Osteocyte (in vitro differentiated cells): ENCODE results near the gene FAM222B. TPM values are rescaled to one million over a fixed set of nuclear protein-coding genes. Genes with fewer than 3 reads are reported as not detected.
"Not testable (repeated sequence)": the region's sequence is repeated elsewhere in the genome, so short reads cannot be mapped to it uniquely, and the experiment has no call there.

Source experiments
- DNase-seq: peaks from one replicate; pipeline ENCODE4 v3.0.0; 2021; ENCODE audit warnings: mixed read lengths; ENCODE audit not compliant: unreplicated experiment; ENCODE audit errors: extremely low spot score
- H3K27ac Mint-ChIP-seq: one replicate; pipeline ENCODE4 v1.8.0; 2021; ENCODE audit warnings: mild to moderate bottlenecking, mixed read lengths; ENCODE audit not compliant: unreplicated experiment
- H3K27me3 Mint-ChIP-seq: one replicate; pipeline ENCODE4 v1.8.0; 2021; ENCODE audit warnings: mixed read lengths; ENCODE audit not compliant: unreplicated experiment
- H3K36me3 Mint-ChIP-seq: one replicate; pipeline ENCODE4 v1.8.0; 2021; ENCODE audit warnings: mixed read lengths; ENCODE audit not compliant: unreplicated experiment
- H3K4me1 Mint-ChIP-seq: one replicate; pipeline ENCODE4 v1.8.0; 2021; ENCODE audit warnings: mixed read lengths; ENCODE audit not compliant: unreplicated experiment
- H3K4me3 Mint-ChIP-seq: one replicate; pipeline ENCODE4 v1.8.0; 2021; ENCODE audit warnings: mild to moderate bottlenecking, moderate library complexity, mixed read lengths; ENCODE audit not compliant: unreplicated experiment
- H3K9me3 Mint-ChIP-seq: one replicate; pipeline ENCODE4 v1.8.0; 2021; ENCODE audit warnings: mixed read lengths; ENCODE audit not compliant: unreplicated experiment
- CTCF ChIP-seq: fragments of 200-600 bp; sonication (generic); IDR thresholded peaks from 2 replicates; pipeline ENCODE4 v1.5.0; 2021; ENCODE audit warnings: antibody characterized with exemption, mild to moderate bottlenecking, moderate library complexity
- total RNA-seq: library from RNA; stranded (reverse); gene quantifications from 2 replicates; pipeline ENCODE4 v1.2.1, GENCODE V29; 2021

Gene FAM222B
- total RNA-seq, 1 donor from 2014 or later, result 21.2 TPM

DNA sequence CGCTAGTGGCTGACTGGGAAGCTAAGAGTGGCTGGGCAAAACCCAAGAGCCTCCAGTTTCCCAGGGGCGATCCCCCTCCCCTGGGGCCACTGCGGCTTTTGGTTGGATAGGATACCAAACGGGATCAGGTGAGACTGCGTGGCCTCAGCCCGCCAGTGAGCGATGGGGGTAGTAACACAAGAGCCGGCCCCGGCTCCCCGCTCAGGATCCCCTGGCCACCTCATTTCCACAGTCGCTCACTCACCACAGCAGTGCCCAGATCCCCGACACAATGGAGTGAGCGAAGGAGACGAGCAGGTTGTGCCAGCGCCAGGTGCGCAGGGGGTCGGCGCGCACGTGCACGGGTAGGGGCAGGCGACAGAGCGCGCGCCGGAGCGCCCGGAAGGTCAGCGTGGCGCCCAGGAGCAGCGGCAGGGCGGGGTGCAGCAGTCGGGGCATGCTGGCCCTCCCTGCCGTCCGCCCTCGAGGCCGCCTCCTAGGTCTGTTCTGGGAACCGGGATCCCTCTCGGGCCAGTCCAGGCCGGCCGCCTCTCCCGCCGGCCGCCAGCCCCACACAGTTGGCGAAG lies 116.8 kb downstream of the FAM222B start:
- no peak for DNase-seq
- no peaks in the 10 kb centered on the region for H3K27me3 Mint-ChIP-seq
- peak overlapping the region; percentile 88 for H3K4me3 Mint-ChIP-seq

GRCh38 chr17:28725166-28725659 lies 117.4 kb downstream of the FAM222B start:
- no peaks in the 10 kb centered on the region for H3K9me3 Mint-ChIP-seq
- H3K4me3 Mint-ChIP-seq, result peak overlapping the region; percentile 88
- no peak for TF ChIP-seq CTCF
- H3K4me1 Mint-ChIP-seq, result peaks cover 51% of the 10 kb centered on the region
- no peaks in the 10 kb centered on the region for H3K27me3 Mint-ChIP-seq
- no peak for DNase-seq
- H3K27ac Mint-ChIP-seq, result peak overlapping the region; percentile 92
- peaks cover 17% of the 10 kb centered on the region for H3K36me3 Mint-ChIP-seq

More for the DNA sequence above, 116.8 kb downstream of the FAM222B start:
- Mint-ChIP-seq H3K27ac (peak overlapping the region; percentile 92), H3K9me3 (no peaks in the 10 kb centered on the region), H3K4me1 (peaks cover 46% of the 10 kb centered on the region), H3K36me3 (peaks cover 12% of the 10 kb centered on the region)
- TF ChIP-seq CTCF, result no peak

DNA sequence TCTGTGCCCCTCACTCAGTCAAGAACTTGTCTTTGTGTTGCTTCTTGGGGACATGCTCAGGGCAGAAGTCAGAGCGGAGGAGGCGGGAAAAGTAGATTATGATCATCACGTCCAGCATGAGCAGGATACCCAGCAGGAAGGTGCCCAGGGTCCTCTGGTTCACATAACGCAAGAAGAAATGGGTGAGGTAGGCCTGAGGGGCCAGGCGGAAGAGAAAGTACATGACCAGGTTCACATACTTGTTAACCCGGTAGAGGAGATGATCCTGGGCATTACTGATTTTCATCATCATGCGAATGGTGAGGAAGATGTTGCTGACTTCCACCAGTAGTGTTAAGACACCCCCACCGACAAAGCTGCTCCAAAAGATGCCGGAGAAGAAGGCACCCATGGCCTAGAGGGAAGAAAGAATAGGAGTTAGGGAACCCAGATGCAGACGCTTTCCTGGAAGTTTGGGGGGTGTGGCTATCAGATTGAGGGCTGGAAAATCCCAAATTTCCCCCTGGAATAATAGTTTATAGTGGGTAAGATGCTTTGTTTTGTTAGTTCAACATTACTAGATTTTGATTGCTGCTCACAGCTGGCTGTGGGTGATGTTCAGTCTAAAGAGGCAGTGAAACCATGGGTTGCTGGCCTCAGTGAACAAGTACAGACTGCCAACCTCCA lies 118.0 kb downstream of the FAM222B start:
- Mint-ChIP-seq H3K36me3 (peaks cover 21% of the 10 kb centered on the region), H3K27me3 (no peaks in the 10 kb centered on the region), H3K9me3 (no peaks in the 10 kb centered on the region), H3K4me1 (peaks cover 55% of the 10 kb centered on the region), H3K4me3 (peak overlapping the region; percentile 88), H3K27ac (peak overlapping the region; percentile 92)
- DNase-seq, result no peak
- TF ChIP-seq CTCF, result no peak

- H3K27ac Mint-ChIP-seq, result peak overlapping the region; percentile 92
- peaks cover 21% of the 10 kb centered on the region for H3K36me3 Mint-ChIP-seq
- not testable (repeated sequence) for DNase-seq, H3K4me3 Mint-ChIP-seq, H3K9me3 Mint-ChIP-seq, H3K27me3 Mint-ChIP-seq
- peaks cover 57% of the 10 kb centered on the region for H3K4me1 Mint-ChIP-seq
Observed at GRCh38 chr17:28723836-28724499, 118.6 kb downstream of the FAM222B start.

DNA sequence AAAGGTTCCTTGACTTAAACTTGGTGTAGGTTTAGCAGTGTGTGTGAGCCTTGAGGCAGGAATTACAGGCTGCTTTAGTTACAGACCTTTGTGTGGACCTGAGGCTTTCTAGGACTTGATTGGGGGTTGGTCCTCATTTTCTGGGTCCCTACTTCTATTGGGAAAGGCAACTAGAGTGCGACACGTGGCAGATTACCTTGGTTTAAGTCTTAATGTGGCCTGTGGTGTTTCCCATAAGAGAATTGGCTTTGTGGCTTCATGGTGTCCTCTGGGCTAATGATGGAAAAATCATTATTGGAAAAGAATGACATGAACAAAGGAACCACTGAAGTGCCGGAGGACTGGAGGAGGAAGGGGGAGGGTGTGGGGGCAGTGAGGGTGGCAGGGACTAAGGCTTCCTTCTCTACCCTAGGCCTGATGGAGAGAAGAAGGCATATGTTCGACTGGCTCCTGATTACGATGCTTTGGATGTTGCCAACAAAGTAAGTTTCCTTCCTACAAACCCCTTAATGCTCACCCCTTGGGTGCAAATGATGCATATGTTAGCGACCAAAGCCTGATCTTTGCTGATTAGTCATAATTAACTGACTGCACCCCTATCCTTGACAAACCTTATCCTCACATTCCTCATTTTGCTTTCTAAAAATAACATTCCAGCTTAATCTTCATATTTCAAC lies 119.3 kb downstream of the FAM222B start:
- no peaks in the 10 kb centered on the region for H3K9me3 Mint-ChIP-seq
- no peaks in the 10 kb centered on the region for H3K27me3 Mint-ChIP-seq
- peaks cover 21% of the 10 kb centered on the region for H3K36me3 Mint-ChIP-seq
- no peak for DNase-seq
- peak overlapping the region; percentile 10 for H3K27ac Mint-ChIP-seq
- TF ChIP-seq CTCF, result no peak
- H3K4me1 Mint-ChIP-seq, result peaks cover 61% of the 10 kb centered on the region
- H3K4me3 Mint-ChIP-seq, result no peak overlapping the region
